HG03064 (cell line): Measurements from ENCODE around the gene MFAP3L.
"Not testable (repeated sequence)": the region's sequence is repeated elsewhere in the genome, so short reads cannot be mapped to it uniquely, and the experiment has no call there.

Experiments
- ATAC-seq: cut with Tn5 transposase; IDR thresholded peaks from one replicate; pipeline ENCODE4 v1.9.1; 2021; ENCODE audit warnings: low read depth; ENCODE audit not compliant: unreplicated experiment

MFAP3L gene

GRCh38 chr4:170026253-170027021 is at the start of gene MFAP3L:
Gene MFAP3L, minus strand, starts transcription at chr4:170026395. Its CDS starts 20,518 bp downstream, at chr4:170005877.
- peak; percentile 89 for ATAC-seq

GRCh38 chr4:170071196-170071595 is 45.0 kb upstream of the MFAP3L start:
- no peak for ATAC-seq

- ATAC-seq, result no peak
Measured at GRCh38 chr4:170068438-170069128, 42.4 kb upstream of the MFAP3L start.

GRCh38 chr4:170059421-170059820 is 33.2 kb upstream of the MFAP3L start:
- no peak for ATAC-seq

GRCh38 chr4:170058826-170059225 is 32.6 kb upstream of the MFAP3L start:
- ATAC-seq, result no peak

- no peak for ATAC-seq
Measured at GRCh38 chr4:170057866-170058265, 31.7 kb upstream of the MFAP3L start.

GRCh38 chr4:170052919-170053318 is 26.7 kb upstream of the MFAP3L start:
- no peak for ATAC-seq

GRCh38 chr4:170051402-170051801 is 25.2 kb upstream of the MFAP3L start:
- no peak for ATAC-seq

GRCh38 chr4:170049766-170050165 is 23.6 kb upstream of the MFAP3L start:
- no peak for ATAC-seq

- ATAC-seq, result no peak
Measured at GRCh38 chr4:170047771-170048354, 21.7 kb upstream of the MFAP3L start.

GRCh38 chr4:170046156-170046555 is 20.0 kb upstream of the MFAP3L start:
- ATAC-seq, result not testable (repeated sequence)

- ATAC-seq, result no peak
Measured at GRCh38 chr4:170040031-170040680, 14.0 kb upstream of the MFAP3L start.

- ATAC-seq, result no peak
Measured at GRCh38 chr4:170038769-170039168, 12.6 kb upstream of the MFAP3L start.

GRCh38 chr4:170038232-170038631 is 12.0 kb upstream of the MFAP3L start:
- ATAC-seq, result no peak

GRCh38 chr4:170037481-170037880 is 11.3 kb upstream of the MFAP3L start:
- ATAC-seq, result no peak

- ATAC-seq, result no peak
Measured at GRCh38 chr4:170035845-170036244, 9.7 kb upstream of the MFAP3L start.

- ATAC-seq, result no peak
Measured at GRCh38 chr4:170035231-170035630, 9.0 kb upstream of the MFAP3L start.

- no peak for ATAC-seq
Measured at GRCh38 chr4:170033999-170034398, 7.8 kb upstream of the MFAP3L start.

GRCh38 chr4:170030121-170030520 is 3.9 kb upstream of the MFAP3L start:
- ATAC-seq, result no peak

GRCh38 chr4:170027181-170027829 is 1.1 kb upstream of the MFAP3L start:
- peak; percentile 62 for ATAC-seq
